HG03575 (cell line): ENCODE data around the gene DHDH.
"Not testable (repeated sequence)": the region's sequence is repeated elsewhere in the genome, so short reads cannot be mapped to it uniquely, and the experiment has no call there.

Experiments used
- ATAC-seq: cut with Tn5 transposase; IDR thresholded peaks from one replicate; pipeline ENCODE4 v1.9.1; 2021; ENCODE audit not compliant: unreplicated experiment, insufficient number of reproducible peaks, low FRiP score; ENCODE audit errors: extremely low read depth

The DHDH gene

DNA sequence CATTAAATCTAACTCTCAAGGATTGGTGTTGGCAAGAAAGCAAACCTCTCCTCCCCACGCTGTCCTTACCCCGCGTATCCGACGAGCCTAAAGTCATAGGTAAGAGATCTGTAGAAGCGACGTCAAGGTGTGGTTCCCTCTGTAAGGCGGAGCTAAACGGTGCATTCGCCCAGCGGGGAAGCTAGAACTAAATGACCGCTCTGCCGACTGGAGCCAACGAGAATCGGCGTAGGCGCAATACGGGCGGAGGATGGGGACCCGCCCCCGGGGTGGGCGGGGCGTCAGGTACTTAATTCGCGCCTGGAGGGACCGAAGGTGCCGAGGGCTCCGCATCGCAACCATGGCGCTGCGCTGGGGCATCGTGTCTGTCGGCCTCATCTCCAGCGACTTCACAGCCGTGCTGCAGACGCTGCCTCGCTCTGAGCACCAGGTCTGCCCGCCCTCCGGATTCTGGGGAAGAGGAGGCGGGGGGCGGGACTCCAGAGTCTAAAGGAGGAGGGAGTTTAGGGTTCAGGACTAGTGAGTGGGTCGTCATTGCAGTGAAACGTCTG is at the start of gene DHDH:
DHDH (plus strand) TSS at position 318 of the 551 bp plus-strand sequence; CDS start at position 341, 23 bp downstream.
- ATAC-seq: no peak

DNA sequence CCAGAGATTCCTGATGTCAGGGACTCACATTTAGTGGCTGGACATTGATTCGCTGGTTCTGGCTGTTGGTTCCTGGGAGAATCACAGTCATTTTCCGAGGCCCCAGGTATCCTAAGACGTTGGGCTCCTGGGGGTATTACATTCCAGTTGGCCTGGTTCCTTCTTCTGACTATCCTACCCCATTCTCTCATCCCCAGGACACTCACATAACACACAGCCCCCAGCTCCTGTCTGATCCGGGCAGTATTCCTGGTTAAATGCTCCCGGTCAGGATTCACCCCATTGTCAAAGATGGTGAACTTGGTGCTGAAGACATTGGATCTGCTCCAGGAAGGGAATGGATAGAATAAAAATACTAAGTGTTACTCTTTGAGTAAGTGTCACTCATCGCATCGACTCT is 49.8 kb upstream of the DHDH start:
- ATAC-seq: no peak

DNA sequence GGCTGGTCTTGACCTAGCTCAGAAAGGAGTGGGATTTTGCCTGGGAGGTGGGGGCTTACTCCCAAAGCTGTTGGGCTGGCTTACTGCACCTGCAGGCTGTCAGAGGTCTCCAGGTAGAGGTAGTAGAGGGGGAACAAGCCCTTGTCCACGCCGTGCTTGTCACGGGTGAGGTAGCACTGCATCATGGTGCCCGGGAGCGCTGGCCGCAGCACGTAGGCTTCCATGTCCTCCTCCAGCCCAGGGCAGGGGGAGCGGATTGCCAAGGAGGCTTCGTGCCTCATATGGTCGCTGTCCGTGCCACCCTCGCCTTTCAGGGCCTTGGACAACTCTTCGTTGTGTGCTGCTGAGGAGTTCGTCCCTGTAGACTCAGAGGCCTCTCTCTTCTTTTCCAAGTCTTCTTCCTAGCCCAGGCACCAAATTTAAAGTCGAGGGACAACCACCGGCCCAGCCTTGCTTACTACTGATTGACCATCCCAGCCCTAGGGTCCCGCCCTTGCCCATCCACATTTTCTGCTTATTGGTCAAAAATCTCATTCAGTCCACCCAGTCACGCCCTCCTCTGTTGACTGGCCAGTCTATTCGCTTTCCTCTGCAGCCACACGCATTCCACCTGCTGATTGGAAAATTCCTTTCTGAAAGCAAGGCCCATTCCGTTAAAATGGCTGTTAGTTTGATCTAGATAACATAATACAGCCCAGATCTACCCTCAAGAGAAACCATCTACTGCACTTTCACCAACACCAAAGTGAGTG is 45.5 kb upstream of the DHDH start:
- ATAC-seq: no peak

DNA sequence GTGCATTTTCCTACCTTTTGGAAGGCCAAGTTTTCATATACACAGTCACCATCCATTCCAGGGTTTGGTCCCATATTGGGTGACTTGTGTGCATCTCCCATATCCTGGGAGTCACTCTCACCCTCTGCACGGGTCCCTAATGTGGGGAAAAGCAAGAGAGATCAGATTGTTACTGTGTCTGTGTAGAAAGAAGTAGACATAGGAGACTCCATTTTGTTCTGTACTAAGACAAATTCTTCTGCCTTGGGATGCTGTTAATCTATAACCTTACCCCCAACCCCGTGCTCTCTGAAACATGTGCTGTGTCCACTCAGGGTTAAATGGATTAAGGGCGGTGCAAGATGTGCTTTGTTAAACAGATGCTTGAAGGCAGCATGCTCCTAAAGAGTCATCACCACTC is 44.0 kb upstream of the DHDH start:
- ATAC-seq: not testable (repeated sequence)

DNA sequence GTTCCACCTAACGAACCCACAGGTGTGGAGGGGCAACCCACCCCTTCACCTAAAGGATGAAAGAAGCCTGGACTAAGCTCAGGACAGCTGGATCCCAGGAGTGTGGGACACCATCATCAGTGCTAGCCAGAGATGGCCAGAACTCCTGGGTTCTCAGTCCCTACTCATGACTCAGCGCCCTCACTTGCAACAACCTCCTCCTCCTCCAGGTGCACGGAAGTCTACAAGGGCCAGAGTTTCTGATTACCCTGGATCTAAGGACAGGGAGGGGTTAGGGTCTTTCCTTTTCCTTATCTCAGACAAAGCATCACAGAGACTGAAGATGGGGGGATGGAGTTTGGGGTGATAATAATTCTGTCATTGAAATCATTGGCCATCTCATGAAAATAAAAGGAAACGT is 42.9 kb upstream of the DHDH start:
- no peak for ATAC-seq

DNA sequence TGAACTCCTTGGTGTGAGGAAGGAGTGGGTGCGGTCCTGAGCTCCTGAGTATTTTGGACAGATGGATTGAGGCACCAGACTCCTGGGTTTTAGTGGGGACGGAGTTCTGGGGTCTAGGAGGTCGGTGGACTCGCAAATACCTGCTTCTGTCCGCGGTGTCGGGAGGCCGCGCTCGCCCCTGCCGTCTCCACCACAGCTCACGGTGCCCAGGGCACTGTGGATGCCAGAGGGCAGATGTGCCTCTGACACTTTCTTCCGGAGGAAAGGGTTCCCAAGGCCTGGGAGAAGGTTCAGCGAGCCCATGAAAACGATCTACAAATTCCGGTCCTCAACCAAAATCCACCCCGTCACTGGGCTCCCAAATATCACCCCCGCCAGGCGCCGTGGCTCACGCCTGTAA is 38.3 kb upstream of the DHDH start:
- no peak for ATAC-seq

DNA sequence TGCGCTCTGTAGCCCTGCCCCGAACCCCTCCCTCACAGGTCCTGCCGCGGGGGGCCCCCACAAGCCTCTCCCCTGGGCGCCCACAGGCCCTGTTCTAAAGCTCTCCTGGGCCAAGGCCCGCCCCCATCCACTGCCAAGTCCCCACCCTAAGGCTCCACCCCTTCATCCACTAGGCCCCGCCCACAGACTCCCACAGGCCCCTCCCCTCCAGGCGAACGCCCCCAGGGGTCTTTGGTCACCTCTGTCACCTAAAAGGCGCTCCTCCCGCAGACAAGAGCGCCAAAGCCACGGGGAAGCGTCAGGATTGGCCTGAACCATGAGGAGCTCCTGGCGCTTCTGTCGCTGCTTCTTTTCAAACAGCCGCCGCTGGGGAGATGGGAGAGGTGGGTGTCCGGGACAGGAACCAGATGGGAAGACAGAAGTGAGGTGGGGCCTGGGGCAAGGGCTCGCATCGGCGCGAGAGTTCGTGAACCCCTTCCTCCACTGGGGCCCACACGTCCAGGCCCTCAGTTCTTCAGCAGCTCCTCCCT is 37.2 kb upstream of the DHDH start:
- ATAC-seq: no peak

DNA sequence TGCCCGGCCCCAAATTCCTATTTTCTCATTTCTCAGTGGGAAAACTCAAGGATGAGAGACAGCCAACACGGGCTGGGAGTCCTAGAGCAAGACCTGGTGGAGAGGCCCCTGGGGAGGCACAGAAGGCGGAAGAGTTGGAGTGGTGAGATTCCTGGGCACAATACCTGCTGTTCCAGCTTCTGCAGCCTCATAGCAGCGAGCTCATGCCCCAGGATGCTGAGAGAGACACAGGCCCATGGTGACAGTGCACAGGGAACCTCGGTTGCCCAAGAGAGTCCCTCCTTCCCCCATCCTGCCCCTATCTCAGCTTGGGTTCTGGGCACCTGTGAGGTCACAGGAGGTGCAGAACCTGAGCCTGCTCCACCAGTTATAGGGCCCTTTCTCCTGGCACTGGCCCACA is 36.3 kb upstream of the DHDH start:
- no peak for ATAC-seq

DNA sequence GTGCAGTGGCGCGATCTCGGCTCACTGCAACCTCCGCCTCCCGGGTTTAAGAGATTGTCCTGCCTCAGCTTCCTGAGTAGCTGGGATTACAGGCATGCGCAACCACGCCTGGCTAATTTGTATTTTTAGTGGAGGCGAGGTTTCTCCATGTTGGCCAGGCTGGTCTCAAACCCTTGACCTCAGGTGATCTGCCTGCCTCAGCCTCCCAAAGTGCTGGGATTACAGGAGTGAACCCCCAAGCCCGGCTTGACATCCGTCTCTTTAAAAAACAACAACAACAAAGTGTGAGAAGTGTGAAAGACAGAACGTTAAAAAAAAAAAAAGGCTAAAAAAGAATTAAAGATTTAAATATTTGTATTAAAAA is 34.1 kb upstream of the DHDH start:
- ATAC-seq: not testable (repeated sequence)

DNA sequence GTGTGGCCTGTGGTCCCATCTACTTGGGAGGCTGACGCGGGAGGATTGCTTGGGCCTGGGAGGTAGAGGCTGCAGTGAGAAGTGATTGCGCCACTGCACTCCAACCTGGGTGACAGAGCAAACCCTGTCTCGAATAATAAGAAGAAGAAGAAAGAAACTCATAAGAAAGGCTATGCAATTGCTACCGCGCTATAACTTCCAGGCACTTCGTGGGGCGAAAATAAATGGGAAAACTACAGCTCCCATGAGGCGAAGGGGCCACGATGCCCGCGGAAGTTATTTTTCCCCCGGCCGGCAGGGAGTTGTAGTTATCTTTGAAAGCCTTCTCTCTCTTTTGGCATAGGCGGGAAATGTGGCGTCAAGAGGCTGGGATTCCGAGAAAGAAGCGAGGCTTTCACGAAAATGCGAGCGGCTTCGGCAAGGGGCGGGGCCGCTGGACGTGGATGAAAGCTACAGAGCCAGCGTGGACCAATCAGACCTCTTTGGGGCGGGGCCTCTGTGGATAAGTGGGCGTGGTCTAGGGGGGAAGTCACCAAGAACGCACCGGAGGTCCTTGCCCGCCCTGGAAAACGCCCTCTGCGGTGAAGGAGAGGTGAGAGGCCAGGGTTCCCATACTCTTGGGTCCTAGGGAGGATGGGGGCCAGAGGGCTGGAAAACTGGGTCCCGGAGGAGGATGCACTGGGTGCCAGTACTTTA is 33.6 kb upstream of the DHDH start, which contains the start of gene NUCB1:
NUCB1 (plus strand) TSS at position 532 of the 696 bp plus-strand sequence. CDS start 485 bp downstream, outside the sequence.
- no peak for ATAC-seq

DNA sequence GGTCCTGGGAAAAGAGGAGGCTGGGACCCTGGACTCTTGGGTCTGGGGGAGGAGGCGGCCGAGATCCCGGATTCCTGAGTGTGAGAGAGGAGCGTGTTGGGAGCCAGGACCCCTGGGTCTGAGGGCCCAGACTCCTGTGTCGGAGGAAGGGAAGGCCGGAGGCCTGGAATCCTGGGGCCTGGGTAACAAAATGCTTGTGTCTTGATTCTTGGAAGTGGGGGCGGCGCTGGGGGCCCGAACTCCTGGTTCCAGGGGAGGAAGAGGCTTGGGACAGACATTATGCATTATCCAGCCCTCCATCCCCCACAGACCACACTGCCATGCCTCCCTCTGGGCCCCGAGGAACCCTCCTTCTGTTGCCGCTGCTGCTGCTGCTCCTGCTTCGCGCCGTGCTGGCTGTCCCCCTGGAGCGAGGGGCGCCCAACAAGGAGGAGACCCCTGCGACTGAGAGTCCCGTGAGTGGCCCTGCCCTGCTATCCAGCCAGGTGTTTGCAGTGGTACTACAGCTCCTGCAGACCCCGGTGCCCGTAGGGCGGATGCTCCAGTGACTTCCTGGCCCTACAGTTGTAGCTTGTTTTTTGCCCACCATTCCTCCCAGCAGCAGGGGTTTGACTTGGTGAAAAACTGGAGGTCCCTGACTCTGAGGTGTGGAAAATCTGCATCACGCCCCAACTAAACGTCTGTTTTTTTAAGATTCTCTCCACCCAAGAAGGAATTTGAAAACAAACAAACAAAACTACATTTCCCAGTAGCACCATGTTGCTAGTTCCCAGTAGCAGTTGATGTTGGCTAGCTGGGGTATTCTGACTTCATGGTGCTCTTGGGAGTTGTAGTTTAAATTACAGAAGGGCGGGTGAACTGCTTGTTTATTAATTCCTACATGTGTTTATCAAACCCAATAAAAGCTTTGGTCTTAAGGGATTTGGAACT is 32.8 kb upstream of the DHDH start:
- ATAC-seq: no peak

DNA sequence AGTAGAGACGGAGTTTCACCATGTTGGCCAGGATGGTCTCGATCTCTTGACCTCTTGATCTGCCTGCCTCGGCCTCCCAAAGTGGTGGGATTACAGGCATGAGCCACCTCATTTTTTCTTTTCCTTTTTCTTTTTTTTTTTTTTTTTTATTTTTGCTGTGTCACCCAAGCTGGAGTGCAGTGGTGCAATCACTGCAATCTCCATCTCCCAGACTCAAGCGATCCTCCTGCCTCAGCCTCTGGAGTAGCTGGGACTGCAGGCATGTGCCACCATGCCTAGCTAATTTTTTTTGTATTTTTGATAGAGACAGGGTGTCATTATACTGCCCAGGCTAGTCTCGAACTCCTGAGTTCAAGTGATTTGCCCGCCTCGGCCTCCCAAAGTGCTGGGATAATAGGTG is 31.2 kb upstream of the DHDH start:
- not testable (repeated sequence) for ATAC-seq

DNA sequence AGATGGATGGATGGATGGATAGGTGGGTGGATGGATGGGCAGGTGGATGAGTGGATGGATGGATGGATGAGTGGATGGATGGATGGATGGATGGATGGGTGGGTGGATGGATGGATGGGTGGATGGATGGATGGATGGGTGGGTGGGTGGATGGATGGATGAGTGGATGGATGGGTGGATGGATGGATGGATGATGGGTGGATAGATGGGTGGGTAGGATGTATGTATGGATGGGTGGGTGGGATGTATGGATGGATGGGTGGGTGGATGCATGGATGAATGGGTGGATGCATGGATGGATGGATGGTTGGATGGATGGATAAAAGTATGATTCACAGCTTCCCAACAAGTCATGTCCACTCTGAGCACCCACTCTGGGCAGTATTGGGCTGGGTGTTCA is 29.7 kb upstream of the DHDH start:
- not testable (repeated sequence) for ATAC-seq

DNA sequence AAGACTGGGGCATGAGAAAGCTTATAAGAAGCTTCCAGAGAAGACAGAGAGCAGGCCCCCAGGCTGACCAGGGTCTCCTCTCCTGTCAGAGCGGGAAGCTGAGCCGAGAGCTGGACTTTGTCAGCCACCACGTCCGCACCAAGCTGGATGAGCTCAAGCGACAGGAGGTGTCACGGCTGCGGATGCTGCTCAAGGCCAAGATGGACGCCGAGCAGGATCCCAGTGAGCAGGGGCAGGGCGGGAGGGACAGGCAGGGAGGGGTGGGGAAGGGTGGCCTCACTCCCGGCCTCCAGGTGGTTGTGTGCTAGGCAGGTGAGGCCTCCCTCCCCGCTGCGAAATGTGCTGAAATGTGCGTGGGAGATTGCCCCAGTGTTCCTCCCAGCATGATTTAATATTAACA is 27.8 kb upstream of the DHDH start:
- ATAC-seq: no peak

DNA sequence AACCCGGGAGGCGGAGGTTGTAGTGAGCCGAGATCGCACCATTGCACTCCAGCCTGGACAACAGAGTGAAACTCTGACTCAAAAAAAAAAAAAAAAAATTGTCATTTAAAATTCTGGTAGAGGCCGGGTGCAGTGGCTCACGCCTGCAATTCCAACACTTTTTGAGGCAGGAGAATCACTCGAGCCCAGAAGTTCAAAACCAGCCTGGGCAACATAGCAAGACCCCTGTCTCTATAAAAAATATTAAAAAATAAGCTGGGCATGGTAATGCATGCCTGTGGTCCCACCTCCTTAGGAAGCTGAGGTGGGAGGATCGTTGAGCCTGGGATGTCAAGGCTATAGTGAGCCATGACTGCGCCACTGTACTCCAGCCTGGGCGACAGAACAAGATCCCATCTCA is 27.2 kb upstream of the DHDH start:
- ATAC-seq: no peak

DNA sequence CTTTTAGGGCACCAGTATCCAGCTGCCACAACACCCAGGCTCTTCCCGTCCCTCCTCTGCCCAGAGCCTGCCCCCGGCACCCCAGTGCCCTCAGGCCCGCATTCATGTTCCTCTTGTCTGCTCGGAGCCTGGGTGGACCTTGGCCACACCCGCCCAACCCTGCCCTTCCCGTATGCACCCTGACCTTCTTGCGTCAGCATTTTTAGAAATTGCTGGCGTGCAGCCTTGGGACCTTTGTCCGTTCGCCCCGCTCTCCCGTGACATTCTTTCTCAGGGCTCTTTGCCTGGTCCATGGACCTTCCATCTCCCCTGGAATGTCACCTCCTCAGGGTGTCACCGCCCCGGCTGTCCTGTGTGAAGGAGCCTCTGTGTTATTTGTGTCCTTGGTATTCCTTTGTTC is 25.8 kb upstream of the DHDH start:
- no peak for ATAC-seq

DNA sequence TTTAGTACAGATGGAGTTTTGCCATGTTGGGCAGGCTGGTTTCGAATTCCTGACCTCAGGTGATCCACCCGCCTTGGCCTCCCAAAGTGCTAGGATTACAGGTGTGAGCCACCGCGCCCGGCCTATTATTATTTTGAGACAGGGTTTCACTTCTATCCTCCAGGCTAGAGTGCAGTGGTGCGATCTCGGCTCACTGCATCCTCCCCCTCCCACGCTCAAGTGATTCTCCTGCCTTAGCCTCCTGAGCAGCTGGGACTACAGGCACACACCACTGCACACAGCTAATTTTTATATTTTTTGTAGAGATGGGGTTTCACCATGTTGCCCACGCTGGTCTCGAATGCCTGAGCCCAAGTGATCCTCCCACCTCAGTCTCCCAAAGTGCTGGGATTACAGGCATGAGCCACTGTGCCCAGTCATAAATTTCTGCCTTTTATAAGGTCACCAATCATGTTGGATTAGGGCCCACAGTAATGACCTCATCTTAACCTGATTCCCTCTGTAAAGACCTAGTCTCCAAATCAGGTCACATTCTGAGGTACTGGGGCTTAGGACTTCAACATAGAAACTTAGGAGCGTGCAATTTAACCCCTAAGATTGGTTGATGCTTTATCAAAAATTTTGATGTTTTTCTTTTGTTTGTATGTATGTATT is 23.9 kb upstream of the DHDH start:
- ATAC-seq: not testable (repeated sequence)

DNA sequence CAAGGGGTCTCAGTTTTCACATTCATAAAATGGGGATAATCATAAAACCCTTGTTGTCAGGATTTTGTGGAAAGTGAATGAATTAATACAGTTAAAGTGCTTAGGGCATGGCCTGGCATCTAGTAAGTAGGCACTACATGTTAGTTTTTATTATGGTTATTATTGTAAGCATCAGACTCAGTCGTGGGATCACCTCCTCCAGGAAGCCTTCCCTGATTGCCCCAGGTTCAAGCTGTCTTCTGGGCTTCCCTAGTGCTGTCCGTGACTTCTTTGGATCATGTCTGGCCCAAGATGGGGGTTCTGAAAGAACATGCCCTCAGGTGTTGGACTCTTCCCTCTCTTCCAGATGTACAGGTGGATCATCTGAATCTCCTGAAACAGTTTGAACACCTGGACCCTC is 22.7 kb upstream of the DHDH start:
- no peak for ATAC-seq
